H1 (cell line): ENCODE results near the gene YAP1. TPM values are rescaled to one million over a fixed set of nuclear protein-coding genes. Genes with fewer than 3 reads are reported as not detected.

Source experiments
- CTCF ChIA-PET: fragments of 300-600 bp; sonication (Branson Sonifier 250); formaldehyde crosslinking; loops from one replicate; lab custom pipeline; 2021; ENCODE audit not compliant: partially characterized antibody; lab: Charles Lee
- POLR2A ChIA-PET: fragments of 300-600 bp; sonication (Branson Sonifier 250); formaldehyde crosslinking; loops from one replicate; lab custom pipeline; 2021; ENCODE audit warnings: inconsistent platforms; ENCODE audit not compliant: partially characterized antibody; lab: Charles Lee
- DNase-seq, 2 experiments: peaks; one replicate each; pipeline versions ENCODE4 v3.0.0 to v3.0.0-alpha.2; 2010 to 2022; ENCODE audit warnings: low spot score in 2 of 2, low read depth in 1 of 2, mixed read lengths in 1 of 2
- FAIRE-seq: peaks from 2 replicates; lab custom pipeline; 2011; peaks lifted over from hg19 to GRCh38; lab: Jason Lieb, UNC
- H2AFZ ChIP-seq: 2 replicates; pipeline ENCODE4 v1.8.1; 2012; ENCODE audit warnings: low read length, inconsistent platforms
- H2AK5ac ChIP-seq: 2 replicates; pipeline ENCODE4 v1.6.1; 2013; ENCODE audit warnings: low read depth, low read length
- H2BK120ac ChIP-seq: replicated peaks from 2 replicates; pipeline ENCODE3; 2013; ENCODE audit warnings: low read depth, low read length, inconsistent platforms
- H2BK12ac ChIP-seq: 2 replicates; pipeline ENCODE4 v1.6.1; 2013; ENCODE audit warnings: low read depth, low read length
- H2BK15ac ChIP-seq: 2 replicates; pipeline ENCODE4 v1.6.1; 2013; ENCODE audit warnings: low read length
- H2BK20ac ChIP-seq: 2 replicates; pipeline ENCODE4 v1.6.1; 2013; ENCODE audit warnings: low read length
- H2BK5ac ChIP-seq: 2 replicates; pipeline ENCODE4 v1.6.1; 2013; ENCODE audit warnings: low read depth, low read length
- H3K14ac ChIP-seq: 2 replicates; pipeline ENCODE4 v1.6.1; 2013; ENCODE audit warnings: inconsistent platforms; ENCODE audit not compliant: insufficient read length
- H3K18ac ChIP-seq: 2 replicates; pipeline ENCODE4 v1.6.1; 2013; ENCODE audit warnings: low read length; ENCODE audit errors: extremely low read depth
- H3K23ac ChIP-seq: 2 replicates; pipeline ENCODE4 v1.6.1; 2013; ENCODE audit warnings: inconsistent platforms; ENCODE audit not compliant: insufficient read length
- H3K23me2 ChIP-seq: 2 replicates; pipeline ENCODE4 v1.6.1; 2013; ENCODE audit warnings: low read depth, low read length
- H3K27ac ChIP-seq: 2 replicates; pipeline ENCODE4 v1.6.1; 2011; ENCODE audit warnings: low read depth, low read length, inconsistent platforms
- H3K27me3 ChIP-seq, 4 experiments: replicated peaks in 1 of 4; 1 replicate in 1 of 4; 2 replicates in 3 of 4; pipeline versions ENCODE4 v1.6.1 to v1.8.1; 2011 to 2013; ENCODE audit warnings: low read length in 3 of 4, mild to moderate bottlenecking in 3 of 4, inconsistent platforms in 2 of 4, mixed read lengths in 2 of 4, moderate library complexity in 1 of 4; ENCODE audit not compliant: control insufficient read depth in 3 of 4, insufficient read depth in 3 of 4; ENCODE audit errors: extremely low read depth in 1 of 4
- H3K36me3 ChIP-seq, 4 experiments: 2 replicates each; pipeline versions ENCODE4 v1.6.1 to v1.8.1; 2011 to 2013; ENCODE audit warnings: mild to moderate bottlenecking in 4 of 4, low read length in 3 of 4, moderate library complexity in 2 of 4, control low read depth in 1 of 4, inconsistent platforms in 1 of 4; ENCODE audit not compliant: insufficient read depth in 4 of 4, control insufficient read depth in 2 of 4
- H3K4ac ChIP-seq: replicated peaks from 2 replicates; pipeline ENCODE3; 2013; ENCODE audit warnings: low read length, low read depth, mixed read lengths, inconsistent platforms; ENCODE audit not compliant: insufficient read length
- H3K4me1 ChIP-seq, 4 experiments: replicated peaks in 1 of 4; 1 replicate in 1 of 4; 2 replicates in 3 of 4; pipeline versions ENCODE4 v1.6.1 to v1.8.1; 2011 to 2013; ENCODE audit warnings: low read length in 3 of 4, inconsistent platforms in 2 of 4, mixed read lengths in 1 of 4; ENCODE audit not compliant: insufficient read depth in 4 of 4, control insufficient read depth in 3 of 4
- H3K4me2 ChIP-seq, 2 experiments: 2 replicates each; pipeline versions ENCODE4 v1.6.1 to v1.8.1; 2011 to 2013; ENCODE audit warnings: low read depth in 2 of 2, low read length in 2 of 2, control low read depth in 1 of 2, inconsistent platforms in 1 of 2, mild to moderate bottlenecking in 1 of 2; ENCODE audit not compliant: insufficient read depth in 1 of 2
- H3K4me3 ChIP-seq, 4 experiments: fragments of 200-600, 300-600 bp in 1 of 4; sonication (generic), shearing (Covaris generic), sonication (Bioruptor Twin) in 1 of 4; 2 replicates each; pipeline versions ENCODE4 v1.5.1 to v1.8.1; 2011 to 2016; ENCODE audit warnings: low read length in 4 of 4, low read depth in 3 of 4, control low read depth in 2 of 4, inconsistent platforms in 2 of 4, mild to moderate bottlenecking in 2 of 4, mixed read lengths in 1 of 4, moderate library complexity in 1 of 4; ENCODE audit not compliant: insufficient read depth in 2 of 4; ENCODE audit errors: extremely low read depth in 1 of 4
- H3K56ac ChIP-seq: replicated peaks from 2 replicates; pipeline ENCODE3; 2013; ENCODE audit warnings: low read depth, mild to moderate bottlenecking, mixed read lengths, low read length, inconsistent platforms; ENCODE audit not compliant: insufficient read length
- H3K79me1 ChIP-seq: 2 replicates; pipeline ENCODE4 v1.6.1; 2013; ENCODE audit warnings: low read depth, low read length, control low read depth
- H3K79me2 ChIP-seq, 2 experiments: 2 replicates each; pipeline versions ENCODE4 v1.6.1 to v1.8.1; 2012 to 2013; ENCODE audit warnings: low read length in 2 of 2, mild to moderate bottlenecking in 2 of 2, inconsistent platforms in 1 of 2; ENCODE audit not compliant: insufficient read depth in 2 of 2, control insufficient read depth in 1 of 2
- H3K9ac ChIP-seq, 4 experiments: replicated peaks in 1 of 4; 1 replicate in 1 of 4; 2 replicates in 3 of 4; pipeline versions ENCODE4 v1.6.1 to v1.8.1; 2011 to 2013; ENCODE audit warnings: low read depth in 3 of 4, low read length in 3 of 4, control low read depth in 2 of 4, mild to moderate bottlenecking in 2 of 4, moderate library complexity in 2 of 4, inconsistent platforms in 1 of 4; ENCODE audit errors: extremely low read depth in 1 of 4
- H3K9me3 ChIP-seq, 2 experiments: 2 replicates each; pipeline versions ENCODE4 v1.6.1 to v1.8.1; 2012 to 2013; ENCODE audit warnings: mild to moderate bottlenecking in 2 of 2, moderate library complexity in 2 of 2, control low read depth in 1 of 2, inconsistent platforms in 1 of 2, low read depth in 1 of 2, low read length in 1 of 2, mixed read lengths in 1 of 2; ENCODE audit not compliant: insufficient read depth in 2 of 2
- H4K20me1 ChIP-seq, 2 experiments: replicated peaks in 1 of 2; 2 replicates each; pipeline versions ENCODE3 to v1.8.1; 2011 to 2013; ENCODE audit warnings: inconsistent platforms in 2 of 2, low read length in 2 of 2, mild to moderate bottlenecking in 1 of 2; ENCODE audit not compliant: insufficient read depth in 2 of 2, control insufficient read depth in 1 of 2
- H4K5ac ChIP-seq: 2 replicates; pipeline ENCODE4 v1.6.1; 2013; ENCODE audit warnings: low read length, low read depth, mixed read lengths, inconsistent platforms; ENCODE audit not compliant: insufficient read length
- H4K8ac ChIP-seq: 2 replicates; pipeline ENCODE4 v1.8.0; 2013; ENCODE audit warnings: mild to moderate bottlenecking, moderate library complexity, low read length, inconsistent platforms; ENCODE audit not compliant: insufficient read depth; ENCODE audit errors: extremely low read depth
- H4K91ac ChIP-seq: replicated peaks from 2 replicates; pipeline ENCODE3; 2013; ENCODE audit warnings: low read length, mixed read lengths, inconsistent platforms; ENCODE audit not compliant: insufficient read length
- BCL11A ChIP-seq, 2 experiments: IDR thresholded peaks; one replicate each; pipeline ENCODE4 v1.6.1; 2011; ENCODE audit warnings: low read depth in 2 of 2, low read length in 2 of 2, mild to moderate bottlenecking in 2 of 2
- CBX5 ChIP-seq: fragments of 300-800, 300-1000 bp; sonication (generic); IDR thresholded peaks from 2 replicates; pipeline ENCODE4 v1.7.1; 2016; ENCODE audit warnings: antibody characterized with exemption, low read length, low read depth
- EP300 ChIP-seq, 2 experiments: IDR thresholded peaks; 1 replicate in 1 of 2; 2 replicates in 1 of 2; pipeline ENCODE4 v1.6.1; 2011 to 2012; ENCODE audit warnings: low read depth in 2 of 2, low read length in 2 of 2, mild to moderate bottlenecking in 2 of 2, borderline replicate concordance in 1 of 2, inconsistent platforms in 1 of 2, moderate library complexity in 1 of 2
- MAFK ChIP-seq: IDR thresholded peaks from 2 replicates; pipeline ENCODE4 v1.6.1; 2012; ENCODE audit warnings: low read depth, mild to moderate bottlenecking, improper control_type of control experiment, low read length
- NRF1 ChIP-seq: IDR thresholded peaks from 2 replicates; pipeline ENCODE4 v1.6.1; 2011; ENCODE audit warnings: mild to moderate bottlenecking, low read depth, low read length, improper control_type of control experiment
- SAP30 ChIP-seq: fragments of 300-600 bp; sonication (generic); IDR thresholded peaks from 2 replicates; pipeline ENCODE4 v1.7.1; 2012; ENCODE audit warnings: low read length, moderate library complexity, mild to moderate bottlenecking, inconsistent platforms; ENCODE audit not compliant: insufficient read depth, insufficient replicate concordance
- SIN3A ChIP-seq, 2 experiments: IDR thresholded peaks in 1 of 2; conservative IDR thresholded peaks in 1 of 2; 2 replicates each; pipeline ENCODE4 v1.6.1; 2011 to 2012; ENCODE audit warnings: low read length in 2 of 2, improper control_type of control experiment in 1 of 2, low read depth in 1 of 2, mild to moderate bottlenecking in 1 of 2
- SIX5 ChIP-seq: IDR thresholded peaks from 2 replicates; pipeline ENCODE4 v1.6.1; 2011; ENCODE audit warnings: mild to moderate bottlenecking, low read depth, low read length
- TAF1 ChIP-seq: IDR thresholded peaks from 2 replicates; pipeline ENCODE4 v1.6.1; 2011; ENCODE audit warnings: mild to moderate bottlenecking, low read depth, low read length
- WGBS, 2 experiments: shearing (Covaris generic) in 1 of 2; methylation state at CpG; one replicate each; pipeline versions ENCODE4 v1.1.6 to v1.1.7; 2013 to 2015; ENCODE audit warnings: low lambda C conversion rate in 2 of 2, mixed read lengths in 2 of 2, inconsistent platforms in 1 of 2, low coverage in 1 of 2, missing lambda C conversion rate in 1 of 2; ENCODE audit not compliant: insufficient replicate concordance in 2 of 2, insufficient coverage in 1 of 2, insufficient read length in 1 of 2; ENCODE audit errors: extremely low coverage in 1 of 2, missing lambda C conversion rate in 1 of 2; 5-methylcytosine and 5-hydroxymethylcytosine counted together
- polyA plus RNA-seq, 7 experiments: library from polyadenylated mRNA; depleted of rRNA in 3 of 7; stranded (reverse) in 5 of 7; unstranded in 2 of 7; fragments of >200 nt in 5 of 7; fragments of 200-250 nt in 2 of 7; gene quantifications; 1 replicate in 5 of 7; 2 replicates in 1 of 7; 4 replicates in 1 of 7; pipeline versions ENCODE4 v1.2.1 to v1.2.3, GENCODE V29; 2011 to 2013; ENCODE audit warnings: missing spikeins in 2 of 7, mixed read lengths in 2 of 7
- total RNA-seq: library from RNA; stranded (reverse); fragmentation: NEBNext Ultra II Directional; extraction: Animal tissue kit (Norgen Biotek cat#: 25700); gene quantifications from 2 replicates; pipeline ENCODE4 v1.2.1, GENCODE V29; 2021
- TF ChIP-seq, protein P1 (sequence below): IDR thresholded peaks from 2 replicates; pipeline ENCODE4 v1.6.1; 2012; ENCODE audit warnings: low read length, inconsistent platforms
- TF ChIP-seq, protein P2 (sequence below): IDR thresholded peaks from 2 replicates; pipeline ENCODE4 v1.6.1; 2012; ENCODE audit warnings: inconsistent platforms

Gene YAP1
- total and polyA plus RNA-seq, 2 of the 8 experiments (the other 6 are each of a cell fraction or from before 2014, with no cell fraction given) = 62.0 to 108 TPM

DNA sequence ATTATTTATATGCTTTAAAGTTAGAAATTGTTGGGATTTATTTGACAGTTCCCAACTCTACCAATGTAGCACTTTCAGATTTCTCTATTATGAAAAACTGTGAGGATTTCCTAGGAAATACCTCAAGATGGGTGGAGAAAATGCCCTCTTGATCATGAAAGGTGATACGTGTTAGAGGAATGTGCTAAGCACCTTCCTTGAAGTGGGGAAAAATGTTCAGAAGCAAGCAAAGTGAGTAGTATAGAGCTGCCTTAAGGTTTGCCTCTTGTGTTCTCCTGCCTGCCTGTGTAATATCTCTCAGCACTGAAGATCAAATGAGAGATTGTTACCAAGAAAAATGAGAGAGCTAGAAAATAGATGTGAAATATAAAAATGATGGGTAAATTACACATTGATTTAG lies 58.2 kb downstream of the YAP1 start:
- no peaks in the 10 kb centered on the region for H3K4me1 ChIP-seq
- H3K14ac ChIP-seq = no peak overlapping the region
- no peak for FAIRE-seq
- no peak overlapping the region for H3K9ac ChIP-seq
- no peak overlapping the region for H2BK20ac ChIP-seq
- H4K20me1 ChIP-seq = no peaks in the 10 kb centered on the region
- H3K9me3 ChIP-seq = no peaks in the 10 kb centered on the region
- ChIA-PET POLR2A (interaction anchor here (2.3 kb wide), 1 partner anchor 12 kb away, joined by 6 read pairs; no protein-coding TSS in a partner anchor), CTCF (no interaction called here)
- H3K36me3 ChIP-seq = peaks cover 0 to 4% (median under 1%) of the 10 kb centered on the region in 4 experiments; a peak in 3 of 8 replicates
- H3K23me2 ChIP-seq = no peaks in the 10 kb centered on the region; the same call in 1 of the 2 replicates
- H2BK5ac ChIP-seq = no peak overlapping the region
- H4K5ac ChIP-seq = no peak overlapping the region
- H3K56ac ChIP-seq = no peak overlapping the region
- H3K23ac ChIP-seq = no peak overlapping the region
- TF ChIP-seq SAP30 (no peak), TAF1 (no peak), CBX5 (no peak), SIN3A (conservative IDR thresholded peaks at IDR 0.05 in 1 of 2, IDR thresholded peaks at IDR 0.05 in 1 of 2; ENCODE audit: low read depth in 1 of 2, low read length in 2 of 2) (no peak), NRF1 (no peak), MAFK (no peak), EP300 (IDR thresholded peaks at IDR 0.05; ENCODE audit: borderline replicate concordance in 1 of 2, low read depth in 2 of 2, low read length in 2 of 2) (no peak), BCL11A (IDR thresholded peaks at IDR 0.05; ENCODE audit: low read depth in 2 of 2, low read length in 2 of 2) (no peak), SIX5 (no peak)
- TF ChIP-seq, protein P1, sequence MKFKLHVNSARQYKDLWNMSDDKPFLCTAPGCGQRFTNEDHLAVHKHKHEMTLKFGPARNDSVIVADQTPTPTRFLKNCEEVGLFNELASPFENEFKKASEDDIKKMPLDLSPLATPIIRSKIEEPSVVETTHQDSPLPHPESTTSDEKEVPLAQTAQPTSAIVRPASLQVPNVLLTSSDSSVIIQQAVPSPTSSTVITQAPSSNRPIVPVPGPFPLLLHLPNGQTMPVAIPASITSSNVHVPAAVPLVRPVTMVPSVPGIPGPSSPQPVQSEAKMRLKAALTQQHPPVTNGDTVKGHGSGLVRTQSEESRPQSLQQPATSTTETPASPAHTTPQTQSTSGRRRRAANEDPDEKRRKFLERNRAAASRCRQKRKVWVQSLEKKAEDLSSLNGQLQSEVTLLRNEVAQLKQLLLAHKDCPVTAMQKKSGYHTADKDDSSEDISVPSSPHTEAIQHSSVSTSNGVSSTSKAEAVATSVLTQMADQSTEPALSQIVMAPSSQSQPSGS = no peak
- TF ChIP-seq, protein P2, sequence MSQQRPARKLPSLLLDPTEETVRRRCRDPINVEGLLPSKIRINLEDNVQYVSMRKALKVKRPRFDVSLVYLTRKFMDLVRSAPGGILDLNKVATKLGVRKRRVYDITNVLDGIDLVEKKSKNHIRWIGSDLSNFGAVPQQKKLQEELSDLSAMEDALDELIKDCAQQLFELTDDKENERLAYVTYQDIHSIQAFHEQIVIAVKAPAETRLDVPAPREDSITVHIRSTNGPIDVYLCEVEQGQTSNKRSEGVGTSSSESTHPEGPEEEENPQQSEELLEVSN = no peak
- H2AK5ac ChIP-seq = no peak overlapping the region
- DNase-seq = no peak
- no peak overlapping the region for H3K27ac ChIP-seq
- WGBS, 2 experiments = 43% methylated on average over 1 of the region's 1 CpG; no CpG with 5 or more reads in 1 of the 2 experiments
- H2BK120ac ChIP-seq = no peak overlapping the region
- H3K18ac ChIP-seq = no peak overlapping the region
- H2BK12ac ChIP-seq = no peak overlapping the region
- H4K8ac ChIP-seq = no peak overlapping the region
- H3K79me2 ChIP-seq = peaks cover 0 to 48% of the 10 kb centered on the region in 2 experiments; a peak in 2 of 4 replicates
- peaks cover 0 to 2% (median 0%) of the 10 kb centered on the region in 4 experiments; a peak in 2 of 7 replicates for H3K27me3 ChIP-seq
- H3K4ac ChIP-seq = no peak overlapping the region
- H2BK15ac ChIP-seq = no peak overlapping the region
- H4K91ac ChIP-seq = no peak overlapping the region
- H3K4me3 ChIP-seq = no peak overlapping the region
- H3K79me1 ChIP-seq = 0 out of 2 replicates have a peak, but pooled peaks cover 2% of the 10 kb centered on the region
- H3K4me2 ChIP-seq = no peak overlapping the region
- H2AFZ ChIP-seq = no peak overlapping the region
